CD4-positive, alpha-beta T cell treated with Interleukin-12 subunit alpha and Interleukin-12 subunit beta, for 1 hour (primary cell): ENCODE measurements around the gene ATG9B.
"Not testable (repeated sequence)": the region's sequence is repeated elsewhere in the genome, so short reads cannot be mapped to it uniquely, and the experiment has no call there.

Experiments
- DNase-seq: peaks from one replicate; pipeline ENCODE4 v3.0.0-alpha.2; 2020

ATG9B gene

GRCh38 chr7:151035902-151036301, 11.6 kb upstream of the ATG9B start:
- no peak for DNase-seq

- no peak for DNase-seq
Observed at GRCh38 chr7:151035026-151035717, 10.9 kb upstream of the ATG9B start.

DNA sequence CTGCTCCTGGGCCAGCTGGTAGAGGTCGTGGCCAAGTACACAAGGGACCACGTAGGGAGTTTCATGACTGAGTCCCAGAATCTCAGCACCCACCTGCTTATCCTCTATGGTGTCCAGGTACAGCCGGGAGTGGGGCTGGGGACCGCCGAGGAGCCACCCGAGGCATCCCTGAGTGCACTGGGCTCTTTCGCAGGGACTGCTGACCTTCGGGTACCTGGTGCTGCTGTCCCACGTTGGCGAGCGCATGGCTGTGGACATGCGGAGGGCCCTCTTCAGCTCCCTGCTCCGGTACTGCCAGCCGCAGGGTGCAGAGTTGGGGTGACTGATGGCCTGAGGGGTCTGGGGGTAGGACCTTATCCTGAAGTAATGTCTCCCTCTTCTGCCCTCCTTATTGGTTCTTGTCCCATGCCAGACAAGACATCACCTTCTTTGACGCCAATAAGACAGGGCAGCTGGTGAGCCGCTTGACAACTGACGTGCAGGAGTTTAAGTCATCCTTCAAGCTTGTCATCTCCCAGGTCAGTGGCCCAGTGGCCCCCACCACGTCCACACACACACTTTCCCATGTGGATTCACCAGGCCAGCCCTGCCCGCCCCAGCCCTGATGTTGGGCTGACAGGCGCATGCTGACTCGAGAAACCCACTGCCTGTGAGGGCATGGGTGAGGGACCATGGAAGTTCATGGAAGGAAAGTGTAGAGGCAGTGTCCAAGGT, 10.2 kb upstream of the ATG9B start:
- no peak for DNase-seq

- no peak for DNase-seq
Observed at GRCh38 chr7:151033864-151034249, 9.6 kb upstream of the ATG9B start.

- no peak for DNase-seq
Observed at GRCh38 chr7:151032936-151033863, 8.9 kb upstream of the ATG9B start.

DNA sequence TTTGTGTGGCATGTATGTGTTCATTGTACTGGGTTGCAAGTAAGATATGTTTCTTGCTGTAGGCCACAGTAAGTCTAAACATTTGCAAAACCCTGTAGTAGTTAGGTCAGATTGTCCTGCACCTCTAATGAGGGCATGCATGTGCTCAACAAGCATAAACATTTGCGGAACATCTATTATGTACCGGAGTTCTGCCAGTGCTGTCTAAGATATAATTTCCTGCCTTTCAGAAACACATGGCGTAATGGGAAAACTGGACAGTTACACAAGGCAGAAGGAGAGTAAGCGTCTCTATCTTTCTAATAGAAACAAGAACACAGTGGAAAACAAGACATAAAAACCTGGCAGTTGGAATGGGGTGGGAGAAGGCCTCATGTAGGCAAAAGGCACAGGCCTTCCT, 6.7 kb upstream of the ATG9B start:
- no peak for DNase-seq

- no peak for DNase-seq
Observed at GRCh38 chr7:151028948-151029501, 4.7 kb upstream of the ATG9B start.

DNA sequence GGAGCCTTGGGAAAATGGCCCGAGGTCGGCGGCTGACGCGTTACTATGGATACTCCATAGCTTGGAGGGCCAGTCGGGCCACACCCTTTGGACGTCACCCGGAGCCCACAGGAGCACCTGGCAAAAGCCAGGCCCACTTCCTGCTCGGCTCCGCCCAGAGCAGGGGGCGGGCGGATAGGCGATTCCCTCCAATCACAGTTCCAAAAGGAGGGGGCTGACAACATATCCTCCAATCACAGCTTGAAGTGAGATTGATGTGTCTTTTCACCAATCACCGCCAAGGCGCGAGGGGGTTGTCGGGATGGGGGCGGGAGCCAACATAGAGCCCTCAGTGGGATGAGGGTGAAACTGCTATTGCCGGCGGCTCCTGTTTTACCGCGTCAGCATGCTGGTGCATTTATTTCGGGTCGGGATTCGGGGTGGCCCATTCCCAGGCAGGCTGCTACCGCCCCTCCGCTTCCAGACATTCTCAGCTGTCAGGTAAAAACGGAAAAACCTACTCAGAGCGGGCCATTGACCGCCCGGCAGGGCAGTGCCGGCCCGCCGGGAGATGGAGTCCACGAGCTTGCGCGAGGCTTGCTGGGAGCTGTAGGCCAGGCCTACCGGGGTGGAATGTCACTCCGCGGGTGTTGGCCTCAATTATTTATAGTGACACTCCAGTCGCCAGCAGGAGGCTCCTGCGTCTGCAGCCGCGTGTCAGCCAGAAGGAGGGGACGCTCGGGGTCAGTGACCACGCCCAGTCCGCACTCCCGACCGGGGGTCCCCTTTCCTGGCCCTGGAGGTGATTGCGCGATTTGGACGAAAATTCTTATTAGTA, 4.0 kb upstream of the ATG9B start, which contains the start of gene ABCB8:
TSS of gene ABCB8 (plus strand) at position 320 of the 817 bp plus-strand sequence. CDS start at position 386, 66 bp downstream.
- peak; percentile 99 for DNase-seq

DNA sequence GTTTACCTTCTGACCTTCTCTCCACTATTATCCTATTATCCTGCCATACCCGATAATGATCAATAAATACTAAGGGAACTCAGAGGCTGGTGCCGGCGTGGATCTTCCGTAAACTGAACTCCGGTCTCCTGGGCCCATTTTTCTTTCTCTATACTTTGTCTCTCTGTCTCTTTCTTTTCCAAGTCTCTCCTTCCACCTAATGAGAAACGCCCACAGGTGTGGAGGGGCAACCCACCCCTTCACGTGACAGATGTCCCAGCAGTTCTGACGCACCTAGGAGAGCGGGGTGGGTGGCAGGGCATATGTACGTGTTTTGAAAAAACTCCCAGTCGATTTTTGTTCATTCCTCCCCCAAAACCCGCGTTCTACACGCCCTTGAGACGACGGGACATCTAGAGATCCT, 3.4 kb upstream of the ATG9B start:
- not testable (repeated sequence) for DNase-seq

GRCh38 chr7:151026771-151027727, 2.8 kb upstream of the ATG9B start:
- not testable (repeated sequence) for DNase-seq

DNA sequence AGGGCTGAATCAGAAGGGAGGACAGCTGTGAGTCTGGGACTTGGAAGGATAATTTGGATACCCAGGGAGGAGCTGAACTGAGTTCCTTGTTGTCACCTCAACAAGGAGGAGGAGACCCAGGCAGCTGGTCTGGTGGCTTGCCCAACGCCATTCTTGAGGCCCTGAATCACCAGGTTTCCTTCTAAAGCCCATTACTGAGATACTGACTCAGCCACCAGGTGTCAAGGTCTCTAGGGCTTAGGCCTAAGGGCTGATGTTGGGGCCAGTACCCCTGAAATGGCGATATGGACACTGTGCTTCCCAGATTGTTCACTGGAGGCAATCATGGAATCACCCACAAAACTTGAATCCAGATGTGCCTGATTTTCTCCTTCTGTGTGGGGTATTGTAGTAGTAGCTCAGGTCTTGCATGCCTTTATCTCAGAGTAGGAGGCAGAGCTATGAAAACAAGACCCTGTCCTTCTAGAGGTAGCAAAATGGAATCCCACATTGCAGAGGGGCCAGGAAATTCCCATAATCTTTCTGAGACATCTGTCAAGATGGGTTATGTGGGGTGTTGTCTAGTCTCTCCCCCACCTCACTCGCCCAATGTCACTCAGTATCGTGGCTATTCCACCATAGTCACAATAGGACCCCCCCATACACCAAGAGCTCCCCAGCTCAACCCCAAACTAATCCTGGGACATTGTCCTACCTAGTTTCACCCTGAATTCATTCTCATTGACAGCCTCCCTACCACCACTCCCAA, 1.8 kb upstream of the ATG9B start:
- no peak for DNase-seq

GRCh38 chr7:151023232-151023631, 1.1 kb downstream of the ATG9B start:
- no peak for DNase-seq

DNA sequence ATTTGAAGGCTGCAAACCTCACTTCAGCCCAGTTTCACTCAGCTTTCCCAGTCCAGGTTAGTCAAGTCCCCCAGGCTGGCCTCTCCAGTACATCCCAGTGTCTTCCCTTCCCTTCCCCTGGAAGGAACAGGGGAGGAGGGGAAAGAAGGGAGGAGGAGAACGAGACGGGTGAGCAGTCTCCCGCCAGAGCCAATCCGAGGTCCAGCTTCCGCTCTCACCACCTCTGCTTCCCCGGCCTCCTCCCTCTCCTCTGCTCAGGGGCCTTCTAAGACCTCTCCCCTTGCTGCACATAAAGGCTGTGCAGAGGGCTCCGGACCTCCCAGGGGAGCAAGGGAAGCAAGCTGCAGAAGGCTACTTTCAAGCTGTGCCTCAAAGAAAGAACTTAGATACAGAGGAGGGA, 4.1 kb downstream of the ATG9B start:
- no peak for DNase-seq

- no peak for DNase-seq
Observed at GRCh38 chr7:151019130-151019447, 5.2 kb downstream of the ATG9B start.

DNA sequence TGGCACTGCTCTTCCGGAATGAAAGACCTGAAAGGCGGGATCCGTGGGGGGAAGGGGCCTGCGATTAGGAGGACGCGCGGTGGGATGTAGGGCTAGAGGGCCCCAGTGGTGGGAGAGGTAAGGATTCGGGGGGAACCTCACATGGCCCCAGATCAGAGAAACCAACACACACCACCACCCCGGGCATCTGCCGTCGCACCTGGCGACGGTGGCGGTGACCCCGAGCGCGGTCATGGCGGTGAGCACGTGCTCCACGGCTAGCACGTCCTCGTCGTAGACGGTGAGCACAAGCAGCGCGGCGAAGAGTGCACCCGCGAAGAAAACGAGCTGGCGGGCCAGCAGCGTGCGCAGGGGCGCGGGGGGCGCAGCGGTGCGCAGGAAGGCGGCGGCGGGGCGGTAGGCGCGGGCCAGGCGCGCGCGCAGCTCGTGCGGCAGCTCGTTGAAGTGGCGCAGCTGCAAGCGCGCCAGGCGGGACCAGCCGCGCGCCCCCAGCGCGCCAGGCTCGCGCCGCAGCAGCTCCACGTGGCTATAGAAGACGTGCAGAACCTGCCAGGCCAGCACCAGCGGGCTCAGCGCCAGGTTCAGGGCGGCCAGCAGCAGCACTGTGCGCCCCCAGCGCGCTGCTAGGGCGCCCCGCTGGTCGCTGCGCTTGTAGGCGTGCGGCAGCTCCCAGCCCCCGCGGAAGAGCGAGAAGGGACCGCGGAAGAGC, 5.7 kb downstream of the ATG9B start:
- DNase-seq, result peak; percentile 52

GRCh38 chr7:151017953-151018420, 6.3 kb downstream of the ATG9B start:
- DNase-seq, result peak; percentile 83

- no peak for DNase-seq
Observed at GRCh38 chr7:151017370-151017952, 6.8 kb downstream of the ATG9B start.

DNA sequence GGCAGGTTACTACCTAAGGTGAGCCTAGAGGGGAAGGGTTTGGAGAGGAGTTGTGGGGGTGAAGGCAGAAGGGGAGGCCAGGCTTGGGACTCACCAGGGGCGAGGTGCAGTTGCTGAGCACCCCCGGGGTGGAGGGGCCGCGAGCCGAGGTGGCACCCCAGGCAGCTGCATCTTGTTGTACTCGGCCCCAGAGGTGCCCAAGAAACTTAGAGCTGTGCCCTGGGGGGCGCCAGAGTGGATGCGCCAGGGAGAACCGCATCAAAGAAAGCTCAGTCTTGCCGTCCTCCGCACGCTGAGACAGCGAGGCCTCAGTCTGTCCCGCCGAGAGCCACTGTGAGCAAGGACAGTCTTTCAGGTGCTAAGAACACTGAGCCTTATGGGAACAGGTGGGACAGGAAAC, 7.4 kb downstream of the ATG9B start:
- no peak for DNase-seq

DNA sequence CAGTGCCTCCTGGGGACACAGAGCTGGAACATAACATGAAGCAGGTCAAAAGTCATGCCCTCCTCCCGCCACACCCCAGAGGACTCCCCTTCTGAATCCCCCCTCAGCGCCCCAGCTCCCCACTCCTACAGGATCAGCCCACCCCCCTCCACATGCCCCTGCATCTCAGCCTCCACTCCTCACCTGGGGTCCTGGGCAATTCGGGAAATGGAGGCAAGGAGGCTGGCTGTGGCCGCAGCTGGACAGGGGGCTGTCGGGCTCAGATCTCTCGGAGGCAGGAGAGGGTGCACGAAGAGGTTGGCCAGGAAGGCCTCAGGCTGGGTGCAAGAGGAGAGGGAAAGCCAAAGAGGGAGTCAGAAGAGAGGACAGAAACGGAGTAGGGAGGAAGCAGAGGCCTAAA, 7.8 kb downstream of the ATG9B start:
- no peak for DNase-seq
